HG03159 (cell line): ENCODE data around the gene TXNDC2.
"Not testable (repeated sequence)": the region's sequence is repeated elsewhere in the genome, so short reads cannot be mapped to it uniquely, and the experiment has no call there.

Experiments
- ATAC-seq: cut with Tn5 transposase; IDR thresholded peaks from one replicate; pipeline ENCODE4 v1.9.1; 2021; ENCODE audit warnings: mild to moderate bottlenecking, moderate library complexity; ENCODE audit not compliant: unreplicated experiment

TXNDC2 gene

DNA sequence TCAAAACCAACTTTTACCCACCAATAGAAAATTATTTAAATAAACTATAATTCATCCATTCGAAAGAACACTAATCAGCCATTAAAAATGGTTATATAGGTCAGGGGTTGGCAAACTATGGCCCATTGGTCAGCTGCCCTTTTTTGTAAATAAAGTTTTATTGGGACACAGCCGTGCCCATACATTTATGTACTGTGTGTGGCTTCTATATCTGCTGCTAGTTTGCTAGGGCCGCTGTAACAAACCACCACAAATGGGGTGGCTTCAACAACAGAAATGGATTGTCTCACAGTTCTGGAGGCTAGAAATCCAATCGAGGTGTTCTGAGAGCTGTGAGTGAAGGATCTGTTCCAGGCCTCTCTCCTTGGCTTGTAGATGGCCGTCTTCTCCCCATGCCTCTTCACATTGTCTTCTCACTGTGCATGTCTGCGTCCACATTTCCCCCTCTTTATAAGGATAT is 7.0 kb upstream of the TXNDC2 start:
- ATAC-seq, result no peak

DNA sequence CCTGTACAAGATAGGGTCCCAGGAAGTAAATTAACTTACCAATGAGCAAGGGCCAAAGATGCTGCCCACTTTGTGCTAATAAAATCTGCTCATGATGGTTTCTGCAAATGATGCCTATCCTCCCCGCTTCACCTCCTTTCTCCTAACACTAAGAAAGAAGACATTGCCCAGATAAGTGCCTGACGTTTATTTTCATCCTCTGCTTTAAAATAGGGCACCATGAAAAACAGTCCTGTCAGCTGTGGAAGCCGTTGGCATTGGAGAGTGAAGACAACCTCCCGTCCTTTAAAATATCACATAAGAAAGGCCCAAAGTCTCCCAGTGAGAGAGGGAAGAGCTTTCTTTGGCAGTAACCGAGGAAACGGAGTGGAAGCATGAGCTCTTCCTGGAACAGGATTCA is 1.7 kb upstream of the TXNDC2 start:
- no peak for ATAC-seq

GRCh38 chr18:9884532-9885140 is 1.1 kb upstream of the TXNDC2 start:
- ATAC-seq, result no peak

GRCh38 chr18:9886005-9886348 is 204 bp downstream of the TXNDC2 start:
- ATAC-seq, result no peak

GRCh38 chr18:9887992-9888391 is 2.2 kb downstream of the TXNDC2 start:
- no peak for ATAC-seq

DNA sequence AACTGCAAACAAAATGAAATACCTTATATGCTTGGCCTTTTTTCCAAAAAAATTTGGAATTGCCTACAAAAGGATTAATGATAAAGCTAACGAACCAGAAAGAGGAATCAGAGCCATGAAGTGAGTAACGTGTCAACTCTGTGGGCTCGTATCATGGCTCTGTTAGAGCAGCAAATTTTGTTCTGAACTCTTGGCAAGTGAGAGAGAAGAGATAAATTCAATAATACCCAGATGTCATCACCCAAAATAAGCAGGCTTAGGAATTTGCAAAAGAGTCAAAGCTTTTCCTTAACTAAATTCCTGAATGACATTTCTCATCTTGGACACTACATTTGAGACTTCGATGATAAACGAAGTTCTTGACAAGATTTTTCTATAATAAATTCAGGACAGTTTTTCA is 4.4 kb downstream of the TXNDC2 start:
- ATAC-seq, result no peak

DNA sequence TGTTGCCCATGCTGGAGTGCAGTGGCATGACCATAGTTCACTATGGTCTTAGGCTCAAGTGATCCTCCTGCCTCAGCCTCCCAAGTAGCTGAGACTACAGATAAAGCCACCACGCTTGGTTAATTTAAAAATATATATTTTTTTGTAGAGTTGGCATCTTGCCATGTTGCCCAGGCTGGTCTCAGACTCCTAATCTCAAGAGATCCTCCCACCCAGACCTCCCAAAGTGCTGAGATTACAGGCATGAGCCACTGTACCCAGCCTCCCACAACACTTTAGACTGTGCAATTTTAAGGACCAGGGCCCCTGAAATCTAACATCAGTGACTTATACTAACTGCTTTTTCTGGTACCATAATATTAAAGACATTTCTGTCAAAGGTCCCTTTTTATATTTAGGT is 5.2 kb downstream of the TXNDC2 start:
- no peak for ATAC-seq

DNA sequence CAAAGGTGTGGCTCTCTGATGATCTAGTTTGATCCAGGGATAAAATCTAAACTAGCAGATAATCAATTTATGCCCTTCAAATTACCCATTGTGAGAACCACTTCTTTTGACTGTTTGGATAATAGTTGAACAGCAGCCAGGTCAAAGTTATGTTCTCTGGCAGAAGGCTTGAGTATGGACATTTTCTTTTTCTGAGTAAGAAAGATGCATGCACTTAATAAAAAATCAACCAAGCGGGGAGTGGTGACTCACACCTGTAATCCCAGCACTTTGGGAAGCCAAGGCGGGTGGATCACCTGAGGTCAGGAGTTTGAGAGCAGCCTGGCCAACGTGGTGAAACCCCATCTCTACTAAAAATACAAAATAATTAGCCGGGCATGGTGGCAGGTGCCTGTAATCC is 5.7 kb downstream of the TXNDC2 start:
- not testable (repeated sequence) for ATAC-seq

GRCh38 chr18:9894454-9895068 is 8.8 kb downstream of the TXNDC2 start:
- ATAC-seq, result no peak

- ATAC-seq, result no peak
Observed at GRCh38 chr18:9897129-9897528, 11.4 kb downstream of the TXNDC2 start.

DNA sequence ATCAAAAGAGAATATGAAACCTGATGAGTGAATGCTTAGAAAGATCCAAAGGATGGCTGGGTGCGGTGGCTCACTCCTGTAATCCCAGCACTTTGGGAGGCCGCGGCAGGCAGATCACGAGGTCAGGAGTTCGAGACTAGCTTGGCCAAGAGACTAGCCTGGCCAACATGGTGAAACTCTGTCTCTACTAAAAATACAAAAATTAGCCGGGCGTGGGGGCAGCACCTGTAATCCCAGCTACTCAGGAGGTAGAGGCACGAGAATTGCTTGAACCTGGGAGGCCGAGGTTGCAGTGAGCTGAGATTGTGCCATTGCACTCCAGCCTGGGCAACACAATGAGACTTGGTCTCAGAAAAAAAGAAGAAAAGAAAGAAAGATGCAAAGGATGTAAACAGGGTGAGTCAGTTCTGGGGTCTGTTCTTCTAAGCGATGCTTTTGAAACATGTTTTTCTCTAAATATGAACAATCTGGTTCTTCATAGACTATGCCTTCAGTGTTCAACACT is 12.1 kb downstream of the TXNDC2 start:
- not testable (repeated sequence) for ATAC-seq

GRCh38 chr18:9898792-9899549 is 13.2 kb downstream of the TXNDC2 start:
- ATAC-seq, result no peak

GRCh38 chr18:9899550-9899930 is 13.8 kb downstream of the TXNDC2 start:
- not testable (repeated sequence) for ATAC-seq

DNA sequence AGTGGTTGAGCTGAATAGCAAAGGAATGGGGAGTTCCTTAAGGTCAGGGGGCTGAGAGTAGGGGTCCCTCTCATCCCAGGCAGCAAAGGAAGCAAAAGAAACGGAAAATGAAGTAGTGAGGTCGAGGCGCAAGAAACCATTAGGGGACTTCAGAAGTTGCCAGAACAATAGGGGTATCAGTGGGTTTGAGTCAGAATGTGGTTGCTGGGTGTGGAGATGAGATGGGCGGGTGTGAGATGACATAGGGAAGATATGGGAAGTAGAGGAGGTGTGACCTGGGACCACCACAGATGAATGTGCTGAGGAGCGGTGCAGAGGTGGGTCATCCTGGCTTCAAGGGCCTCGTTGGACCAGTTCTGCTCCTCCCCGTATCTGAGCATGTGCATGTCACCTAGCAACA is 14.9 kb downstream of the TXNDC2 start:
- no peak for ATAC-seq

DNA sequence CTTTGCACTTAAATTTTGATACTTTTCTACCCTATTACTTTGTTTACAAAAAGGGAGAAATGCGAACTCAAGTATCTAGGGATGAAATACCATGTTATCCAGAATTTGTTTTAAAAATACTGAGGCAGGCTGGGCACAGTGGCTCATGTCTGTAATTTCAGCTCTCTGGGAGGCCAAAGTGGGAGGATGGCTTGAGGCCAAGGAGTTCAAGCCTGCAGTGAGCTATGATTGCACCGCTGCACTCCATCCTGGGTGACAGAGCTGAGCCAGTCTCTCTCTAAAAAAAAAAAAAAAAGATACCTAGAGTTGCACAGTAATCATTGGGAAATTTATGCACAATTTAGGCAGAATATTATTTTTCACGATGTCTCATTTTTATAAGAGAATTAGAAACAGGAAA is 15.6 kb downstream of the TXNDC2 start:
- no peak for ATAC-seq

- ATAC-seq, result not testable (repeated sequence)
Observed at GRCh38 chr18:9902264-9902663, 16.5 kb downstream of the TXNDC2 start.

GRCh38 chr18:9902832-9903231 is 17.1 kb downstream of the TXNDC2 start:
- no peak for ATAC-seq

- no peak for ATAC-seq
Observed at GRCh38 chr18:9905401-9905922, 19.7 kb downstream of the TXNDC2 start.

DNA sequence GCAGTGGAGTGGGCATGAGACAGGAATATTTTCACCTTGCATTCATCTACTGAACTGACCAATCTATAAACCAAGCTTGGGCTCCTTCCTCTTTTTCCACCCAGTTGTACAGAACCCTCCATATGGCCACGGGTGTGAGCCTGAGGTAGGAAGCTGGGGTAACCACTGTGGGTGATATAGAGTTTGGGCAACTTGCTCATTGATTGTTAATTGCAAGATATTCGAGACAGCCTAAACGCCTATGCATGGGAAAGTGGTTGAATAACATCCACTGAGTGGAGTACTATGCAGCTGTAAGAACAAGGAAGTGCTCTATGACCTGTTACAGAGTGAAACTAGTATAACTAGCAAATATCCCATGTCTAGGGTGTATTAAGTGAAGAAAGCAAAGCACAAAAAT is 20.7 kb downstream of the TXNDC2 start:
- no peak for ATAC-seq

DNA sequence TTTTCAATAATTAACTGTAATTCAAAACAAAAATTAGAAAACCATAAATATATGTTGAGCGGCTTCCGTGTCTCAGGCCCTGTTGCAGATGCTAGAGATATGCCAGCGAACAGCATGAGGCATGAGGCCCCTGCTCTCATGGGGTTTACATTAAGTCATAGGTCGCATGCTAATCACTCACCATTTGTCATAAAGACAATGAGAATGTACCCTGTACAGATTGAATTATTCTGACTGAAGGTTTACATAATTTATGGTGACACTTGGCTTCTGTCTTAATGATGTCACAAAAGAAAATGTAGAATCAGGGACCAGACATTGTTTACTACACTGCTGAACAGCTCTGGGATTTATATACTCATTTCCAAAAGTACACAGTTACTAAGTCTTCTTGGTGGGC is 22.1 kb downstream of the TXNDC2 start:
- ATAC-seq, result no peak

DNA sequence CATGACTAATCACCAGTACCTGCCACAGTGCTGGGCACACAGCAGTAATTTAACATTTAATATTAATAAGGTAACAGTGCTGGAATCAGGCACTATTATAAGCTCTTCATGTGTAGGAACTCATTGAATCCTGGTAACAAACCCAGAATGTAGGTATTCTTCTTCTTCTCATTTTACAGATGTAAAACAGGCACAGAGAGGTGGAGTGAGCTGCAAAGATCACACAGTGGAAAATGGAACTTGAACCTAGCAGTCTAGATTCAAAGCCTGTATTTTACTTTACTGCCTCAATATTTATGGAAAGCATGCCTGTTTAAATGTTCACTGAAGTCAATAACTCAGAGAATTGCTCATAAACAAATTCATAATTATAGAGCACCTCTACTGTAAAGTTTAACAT is 24.3 kb downstream of the TXNDC2 start:
- no peak for ATAC-seq

GRCh38 chr18:9910661-9911060 is 24.9 kb downstream of the TXNDC2 start:
- no peak for ATAC-seq
